ENCODE measurements around the gene ATG16L1.

The ATG16L1 gene

DNA sequence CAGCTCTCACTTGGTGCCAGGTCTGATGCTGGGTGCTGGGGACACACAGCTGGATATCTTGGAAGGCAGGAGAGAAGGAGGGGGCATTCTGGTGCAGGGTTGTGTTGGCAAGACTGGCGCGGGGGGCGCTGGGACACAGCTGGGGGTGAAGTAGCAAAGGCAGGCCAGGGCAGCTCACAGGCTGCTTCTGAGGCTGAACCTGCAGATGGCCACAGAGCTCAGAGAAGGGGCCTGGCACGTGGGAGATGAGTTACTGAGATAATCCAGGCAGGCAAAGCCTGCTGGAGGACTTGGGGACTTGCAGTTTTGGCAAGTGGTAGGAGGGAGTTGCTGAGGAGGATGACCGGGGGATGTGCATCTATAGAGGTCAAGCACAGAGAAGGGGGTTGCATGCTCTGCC, 86.6 kb downstream of the ATG16L1 start:
- no peak for DNase-seq

DNA sequence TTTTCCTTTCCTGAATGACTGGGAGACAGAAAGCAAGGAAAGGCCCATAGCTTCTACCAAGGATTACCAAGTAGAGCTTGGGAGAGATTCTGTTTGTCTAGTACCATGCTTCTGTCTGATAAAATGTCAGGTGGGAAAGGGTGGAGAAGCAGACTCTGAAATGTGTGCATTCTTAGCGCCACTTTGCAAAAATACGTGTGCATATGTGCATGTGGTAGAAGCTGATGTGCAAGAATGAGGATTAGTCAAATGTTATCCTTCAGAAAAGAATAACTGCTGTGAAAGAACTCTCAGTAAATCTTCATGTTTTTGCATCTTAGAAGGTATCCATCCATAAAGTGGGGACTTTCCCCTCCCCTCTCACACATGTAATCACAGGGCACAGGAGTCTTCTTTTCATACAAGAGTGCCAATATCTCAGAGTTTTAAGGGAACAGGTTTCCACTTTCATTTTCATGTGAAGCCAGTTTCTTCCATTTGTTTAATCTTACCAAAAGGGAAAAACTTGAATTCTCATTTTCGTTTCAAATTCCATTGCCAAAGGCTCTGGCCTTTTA, 87.4 kb downstream of the ATG16L1 start:
- no peak for DNase-seq

DNA sequence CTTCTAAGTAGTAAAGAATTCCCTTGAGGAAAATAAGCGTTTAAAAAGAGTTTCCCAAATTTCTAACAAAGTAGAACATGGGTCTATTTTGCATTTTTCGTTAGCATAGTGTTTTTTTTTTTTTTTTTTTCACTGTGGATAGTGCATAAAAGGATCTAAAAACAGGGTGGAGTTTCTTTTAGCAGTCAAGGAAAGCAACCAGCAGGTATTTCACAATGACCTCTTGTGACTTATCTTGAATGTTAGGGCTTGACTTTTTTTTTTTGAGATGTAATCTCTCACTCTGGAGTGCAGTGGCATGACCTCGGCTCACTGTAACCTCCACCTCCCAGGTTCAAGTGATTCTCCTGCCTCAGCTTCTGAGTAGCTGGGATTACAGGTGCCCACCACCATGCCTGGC, 88.0 kb downstream of the ATG16L1 start:
- DNase-seq, result no peak

DNA sequence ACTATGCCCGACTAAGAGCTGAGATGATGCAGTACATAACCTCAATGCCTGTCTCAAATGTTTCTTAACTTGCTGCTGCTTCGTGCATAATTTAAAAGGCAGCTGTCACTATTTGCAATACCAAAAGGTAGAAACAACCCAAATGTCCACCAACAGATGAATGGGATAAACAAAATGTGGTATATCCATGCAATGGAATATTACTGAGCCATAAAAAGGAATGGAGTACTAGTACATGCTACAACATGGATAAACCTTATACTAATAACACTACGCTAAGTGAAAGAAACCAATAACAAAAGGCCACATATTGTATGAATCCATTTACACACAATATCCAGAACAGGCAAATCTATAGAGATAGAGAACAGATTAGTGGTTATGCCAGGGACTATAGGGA, 89.8 kb downstream of the ATG16L1 start:
- no peak for DNase-seq

DNA sequence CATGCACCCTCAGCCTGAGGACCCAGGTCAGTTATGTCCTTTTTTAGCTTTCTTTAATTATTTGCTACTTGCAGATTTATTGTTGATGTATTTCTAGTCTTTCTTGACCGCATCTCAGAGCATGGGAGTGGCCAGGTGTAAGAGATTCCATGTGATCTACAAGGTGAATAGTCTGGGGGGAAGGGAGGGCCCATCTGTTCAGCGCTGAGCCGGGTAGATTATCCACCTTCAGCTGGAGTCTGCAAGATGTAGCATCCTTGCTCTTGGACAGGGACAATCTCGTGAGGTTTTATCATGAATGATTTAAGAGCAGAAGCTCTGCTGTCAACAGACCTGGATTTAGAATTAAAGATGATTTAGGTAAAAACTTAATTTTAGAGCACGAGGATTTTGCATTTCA, 90.8 kb downstream of the ATG16L1 start:
- DNase-seq, result no peak

DNA sequence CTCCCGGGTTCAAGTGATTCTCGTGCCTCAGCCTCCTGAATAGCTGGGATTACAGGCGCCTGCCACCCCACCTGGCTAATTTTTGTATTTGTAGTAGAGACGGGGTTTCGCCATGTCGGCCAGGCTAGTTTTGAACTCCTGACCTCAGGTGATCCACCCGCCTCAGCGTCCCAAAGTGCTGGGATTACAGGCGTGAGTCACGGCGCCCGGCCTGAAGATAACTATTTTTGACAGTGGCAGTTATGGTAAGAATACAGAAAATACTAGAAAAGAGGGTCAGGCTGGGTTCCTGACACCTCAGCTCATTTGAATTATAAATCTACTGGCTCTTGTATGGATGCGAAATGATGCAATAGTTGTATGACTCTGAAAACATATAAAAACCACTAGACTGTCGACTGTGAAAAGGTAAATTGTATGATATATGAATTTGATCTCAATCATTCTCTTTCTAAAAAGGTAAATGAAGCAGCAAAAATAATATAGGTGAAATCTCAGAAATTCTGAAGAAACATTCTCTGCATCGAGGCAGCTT, 91.8 kb downstream of the ATG16L1 start:
- DNase-seq, result no peak
